GM18868 (cell line): ENCODE data around the gene FOXD1.
"Not testable (repeated sequence)": the region's sequence is repeated elsewhere in the genome, so short reads cannot be mapped to it uniquely, and the experiment has no call there.

ENCODE experiments used
- ATAC-seq: cut with Tn5 transposase; IDR thresholded peaks from one replicate; pipeline ENCODE4 v1.9.1; 2021; ENCODE audit warnings: mild to moderate bottlenecking, moderate library complexity; ENCODE audit not compliant: unreplicated experiment

Gene FOXD1

DNA sequence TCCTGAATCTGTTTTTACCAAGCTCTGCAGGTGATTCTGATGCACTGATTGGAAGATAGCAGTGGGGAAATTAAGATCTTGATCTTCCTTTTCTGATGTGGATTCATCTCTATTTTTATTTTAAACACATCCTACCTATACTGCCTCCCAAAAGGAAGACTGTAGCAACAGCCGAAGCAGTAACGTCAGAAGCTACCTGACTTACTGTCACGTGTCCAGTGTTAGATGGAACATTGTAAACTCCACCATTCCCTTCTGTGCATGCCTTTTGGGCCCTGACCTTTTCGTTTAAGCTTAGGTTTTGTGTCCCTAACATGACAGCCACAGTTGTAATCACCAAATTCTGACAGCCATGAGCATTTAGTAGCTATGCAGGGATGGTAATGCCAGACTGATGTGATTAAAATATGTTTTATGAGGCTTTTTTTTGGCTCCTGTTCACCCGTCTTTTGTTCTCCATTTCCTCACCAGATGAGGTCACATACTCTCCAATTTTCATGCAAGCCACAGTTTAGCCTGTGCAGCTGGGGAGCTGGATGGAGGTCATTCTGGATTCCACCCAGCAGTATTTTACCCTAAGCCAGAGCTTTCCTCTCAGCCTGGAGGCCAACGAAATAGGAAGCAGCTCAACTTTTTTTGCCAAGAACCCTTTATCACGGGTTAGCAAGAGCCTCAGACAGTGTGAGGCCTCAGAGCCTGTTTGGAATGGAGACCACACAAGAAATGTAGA, 15.6 kb upstream of the FOXD1 start:
- ATAC-seq: no peak

DNA sequence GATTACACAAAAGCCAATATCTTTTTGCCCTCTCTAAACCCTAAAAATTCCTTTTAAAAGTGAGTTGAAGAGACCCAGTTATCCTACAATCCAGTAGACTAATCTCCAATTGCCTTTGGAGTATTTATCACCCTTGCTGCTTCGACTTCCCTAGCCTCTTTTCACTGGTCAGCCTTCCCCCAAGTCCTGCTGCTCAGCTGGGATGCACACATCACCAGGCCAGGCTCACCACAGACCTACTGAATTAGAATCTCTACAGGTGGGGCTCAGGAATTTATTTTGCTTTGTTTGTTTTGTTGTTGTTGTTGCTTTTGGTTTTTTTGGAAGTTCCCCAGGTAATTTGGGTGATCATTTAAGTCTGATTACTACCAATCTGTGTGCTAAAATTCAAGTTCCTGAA, 11.6 kb upstream of the FOXD1 start:
- no peak for ATAC-seq

DNA sequence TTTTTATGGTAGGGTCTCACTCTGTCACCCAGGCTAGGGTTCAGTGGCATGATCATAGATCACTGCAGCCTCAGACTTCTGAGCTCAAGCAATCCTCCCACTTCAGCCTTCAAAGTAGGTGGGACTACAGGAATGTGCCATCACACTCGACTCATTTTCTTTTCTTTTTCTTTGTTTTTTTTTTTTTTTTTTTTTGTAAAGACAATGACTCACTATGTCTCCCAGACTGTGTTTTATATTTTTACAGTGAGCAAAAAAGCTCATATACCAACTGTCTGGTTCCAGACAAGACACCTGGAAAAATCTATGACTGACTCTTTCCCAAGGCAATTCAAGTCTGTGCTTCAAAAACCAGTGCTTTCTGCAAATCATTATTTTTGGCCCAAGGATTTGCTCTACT, 10.8 kb upstream of the FOXD1 start:
- ATAC-seq: no peak

DNA sequence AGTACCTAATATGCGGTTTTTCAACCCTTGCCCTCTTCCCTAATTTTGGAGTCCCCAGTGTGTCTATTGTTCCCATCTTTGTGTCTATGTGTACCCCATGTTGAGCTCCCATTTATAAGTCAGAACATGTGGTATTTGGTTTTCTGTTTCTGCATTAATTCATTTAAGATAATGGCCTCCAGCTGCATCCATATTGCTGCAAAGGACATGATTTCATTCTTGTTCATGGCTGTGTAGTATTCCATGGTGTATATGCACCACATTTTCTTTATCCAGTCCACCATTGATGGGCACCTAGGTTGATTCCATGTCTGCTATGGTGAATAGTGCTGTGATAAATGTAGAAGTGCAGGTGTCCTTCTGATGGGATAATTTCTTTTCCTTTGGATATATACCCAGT, 7.9 kb upstream of the FOXD1 start:
- ATAC-seq: not testable (repeated sequence)

DNA sequence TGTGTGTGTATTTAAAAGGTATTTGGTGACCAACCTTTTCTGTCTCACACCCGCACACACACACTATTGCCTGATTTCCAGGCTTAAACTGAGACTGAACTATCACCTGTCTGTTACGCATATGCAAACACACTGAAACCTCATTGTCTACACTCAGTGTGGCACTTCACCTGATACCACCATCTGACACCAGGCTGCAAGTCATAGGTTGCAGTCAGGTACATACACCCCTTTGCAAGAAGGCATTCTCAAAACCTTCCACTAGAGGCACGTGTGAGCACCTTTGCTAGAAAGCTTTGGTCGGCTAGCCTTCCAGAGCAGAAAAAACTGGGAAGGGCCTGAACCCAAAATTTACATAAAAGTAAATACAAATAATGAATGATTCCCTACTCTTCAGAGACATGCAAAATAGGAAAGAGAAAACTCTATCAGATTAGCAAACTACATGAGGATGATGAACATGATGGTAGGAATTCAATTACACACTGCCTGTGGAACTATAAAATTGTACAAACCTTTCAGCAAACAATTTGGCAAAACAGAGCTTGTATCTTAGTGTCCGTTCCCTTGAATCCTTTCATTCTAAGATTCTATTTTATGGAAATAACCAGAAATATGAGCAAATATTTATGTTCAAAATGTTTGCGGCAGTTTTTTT, 5.9 kb upstream of the FOXD1 start:
- ATAC-seq: no peak

DNA sequence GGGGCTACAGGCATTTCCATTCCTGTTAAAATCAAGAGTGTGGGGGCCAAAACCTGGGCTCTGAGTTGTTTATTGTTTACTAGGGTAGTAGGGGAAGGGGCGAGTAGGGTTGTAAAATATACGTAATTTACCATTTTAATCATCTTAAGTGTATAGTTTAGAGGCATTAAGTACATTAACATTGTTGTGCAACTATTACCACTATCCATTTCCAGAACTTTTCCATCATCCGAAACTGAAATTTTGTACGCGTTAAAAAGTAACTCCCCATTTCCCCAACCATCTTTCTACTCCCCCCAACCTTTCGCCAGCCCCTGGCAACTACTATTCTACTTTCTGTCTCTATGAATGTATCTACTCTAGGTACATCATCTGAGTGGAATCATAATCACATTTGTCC, 3.6 kb upstream of the FOXD1 start:
- no peak for ATAC-seq

DNA sequence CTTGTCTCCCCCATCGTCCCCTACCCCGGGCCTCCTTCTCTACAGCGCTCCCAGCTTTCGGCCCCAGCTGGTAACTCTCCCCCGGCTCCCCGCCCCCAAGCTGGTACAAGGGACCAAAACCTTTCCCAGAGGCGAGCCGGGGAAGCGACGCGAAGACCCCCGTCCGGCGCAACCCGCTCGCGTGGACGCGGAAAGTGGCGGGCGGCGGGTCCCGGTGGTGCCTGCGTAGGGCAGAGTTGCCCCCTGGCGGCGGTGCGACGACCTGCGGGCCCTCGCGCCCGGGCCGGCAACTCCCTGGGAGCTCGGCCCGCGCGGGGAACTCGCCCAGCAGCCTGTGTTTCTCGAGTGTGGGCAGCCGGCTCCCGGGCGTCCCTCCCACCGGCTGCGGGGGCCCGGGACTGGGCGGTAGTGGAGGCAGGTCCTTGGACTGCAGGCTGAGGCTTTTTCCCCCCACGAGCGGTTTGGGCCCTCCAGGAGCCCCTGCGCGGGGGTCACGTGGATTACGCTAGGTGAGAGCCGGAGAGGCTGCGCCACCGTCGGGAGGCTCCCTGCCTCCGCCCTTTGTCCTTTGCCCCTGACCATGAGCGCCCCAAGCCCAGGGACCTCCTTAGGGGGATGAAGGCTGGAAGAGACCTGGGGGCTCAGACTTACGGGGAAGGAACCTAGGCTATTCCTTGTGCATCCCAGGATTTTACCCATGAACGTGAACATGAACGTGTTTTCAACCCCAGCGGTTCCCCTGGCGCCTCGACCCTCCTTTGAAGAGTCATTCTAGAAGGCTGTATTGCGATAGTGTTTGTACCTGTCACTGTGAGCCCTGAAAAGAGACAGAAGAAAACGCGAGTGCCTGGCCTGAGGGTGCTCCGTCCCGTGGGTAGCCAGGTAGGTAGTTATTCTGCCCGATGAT, 2.9 kb upstream of the FOXD1 start:
- peak; percentile 50 for ATAC-seq

DNA sequence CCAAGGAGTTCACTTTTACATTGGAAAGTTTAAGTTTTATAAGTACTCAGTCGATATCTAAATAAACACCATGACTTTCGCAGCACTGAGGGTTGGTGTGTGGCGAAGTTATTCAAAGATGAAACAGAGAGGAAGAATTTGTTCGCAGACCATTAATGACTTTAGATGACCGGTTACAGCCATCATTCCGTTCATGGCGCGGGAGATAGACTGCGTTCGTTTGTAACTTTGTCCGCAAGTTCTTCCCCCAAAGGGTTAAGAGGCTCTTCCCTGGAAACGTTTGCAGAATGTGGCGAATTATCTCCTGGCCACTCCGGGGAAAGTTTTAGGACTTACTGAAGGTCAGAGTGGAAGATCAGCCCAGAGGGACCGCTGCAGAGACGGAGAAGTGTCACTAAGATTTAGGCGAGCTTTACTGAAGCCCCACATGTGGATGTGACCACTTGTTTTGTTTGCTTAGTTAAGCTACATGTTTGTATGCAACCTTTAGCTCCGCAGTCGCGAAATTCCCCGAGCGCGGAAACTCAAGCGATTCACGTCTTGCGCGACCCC, 2.2 kb upstream of the FOXD1 start:
- no peak for ATAC-seq

DNA sequence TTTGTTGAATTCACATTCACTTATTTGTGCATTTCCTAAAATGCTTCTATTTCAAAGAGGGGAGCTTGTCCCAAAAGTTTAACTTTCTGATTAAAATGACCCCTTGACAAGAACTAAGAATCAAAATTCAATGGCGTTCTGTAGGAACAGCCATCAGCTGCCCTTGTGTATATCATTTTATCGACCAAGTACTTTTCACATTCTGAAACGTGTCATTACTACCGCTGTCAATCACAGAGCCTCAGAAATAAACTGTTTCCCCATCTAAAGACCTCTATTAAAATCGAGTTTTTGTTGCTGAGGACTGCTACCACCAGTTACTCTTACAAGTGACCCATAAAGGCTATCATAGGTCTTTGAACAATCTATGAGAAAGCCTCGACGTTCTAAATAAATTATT, 1.6 kb upstream of the FOXD1 start:
- ATAC-seq: no peak

DNA sequence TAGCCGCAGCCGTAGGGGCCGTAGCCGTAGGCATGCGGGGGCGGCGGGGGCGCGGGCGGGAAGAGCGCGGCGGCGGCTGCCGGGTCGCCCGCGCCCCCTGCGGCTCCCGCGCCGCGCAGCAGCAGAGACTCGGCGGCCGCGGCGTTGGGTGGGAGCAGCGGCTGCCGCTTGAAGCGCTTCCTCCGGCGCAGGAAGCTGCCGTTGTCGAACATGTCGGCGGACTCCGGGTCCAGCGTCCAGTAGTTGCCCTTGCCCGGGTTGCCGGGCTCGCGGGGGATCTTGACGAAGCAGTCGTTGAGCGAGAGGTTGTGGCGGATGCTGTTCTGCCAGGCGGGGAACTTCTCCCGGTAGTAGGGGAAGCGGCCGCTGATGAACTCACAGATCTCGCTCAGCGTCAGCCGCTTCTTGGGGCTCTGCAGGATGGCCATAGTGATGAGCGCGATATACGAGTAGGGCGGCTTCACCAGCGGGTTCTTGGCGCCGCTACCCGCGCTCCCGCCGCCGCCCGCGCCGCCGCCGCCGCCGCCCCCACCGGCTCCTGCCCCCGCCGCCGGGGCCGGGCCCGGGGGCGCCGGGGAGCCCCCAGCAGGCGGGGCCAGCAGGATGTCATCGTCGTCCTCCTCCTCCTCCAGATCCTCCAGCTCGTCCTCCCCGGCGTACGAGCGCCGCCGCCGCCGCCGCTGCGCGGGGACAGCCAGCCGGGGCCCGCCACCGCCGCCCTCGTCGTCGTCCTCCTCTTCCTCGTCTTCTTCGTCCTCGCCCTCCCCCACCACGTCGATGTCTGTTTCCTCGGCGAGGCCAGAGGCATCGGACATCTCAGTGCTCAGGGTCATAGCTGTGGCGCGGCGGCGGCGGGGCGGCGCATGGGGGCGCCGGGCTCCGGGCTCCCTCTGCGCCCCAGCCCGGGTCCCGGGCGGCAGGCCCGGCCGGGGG, 781 bp downstream of the FOXD1 start:
- ATAC-seq: no peak

DNA sequence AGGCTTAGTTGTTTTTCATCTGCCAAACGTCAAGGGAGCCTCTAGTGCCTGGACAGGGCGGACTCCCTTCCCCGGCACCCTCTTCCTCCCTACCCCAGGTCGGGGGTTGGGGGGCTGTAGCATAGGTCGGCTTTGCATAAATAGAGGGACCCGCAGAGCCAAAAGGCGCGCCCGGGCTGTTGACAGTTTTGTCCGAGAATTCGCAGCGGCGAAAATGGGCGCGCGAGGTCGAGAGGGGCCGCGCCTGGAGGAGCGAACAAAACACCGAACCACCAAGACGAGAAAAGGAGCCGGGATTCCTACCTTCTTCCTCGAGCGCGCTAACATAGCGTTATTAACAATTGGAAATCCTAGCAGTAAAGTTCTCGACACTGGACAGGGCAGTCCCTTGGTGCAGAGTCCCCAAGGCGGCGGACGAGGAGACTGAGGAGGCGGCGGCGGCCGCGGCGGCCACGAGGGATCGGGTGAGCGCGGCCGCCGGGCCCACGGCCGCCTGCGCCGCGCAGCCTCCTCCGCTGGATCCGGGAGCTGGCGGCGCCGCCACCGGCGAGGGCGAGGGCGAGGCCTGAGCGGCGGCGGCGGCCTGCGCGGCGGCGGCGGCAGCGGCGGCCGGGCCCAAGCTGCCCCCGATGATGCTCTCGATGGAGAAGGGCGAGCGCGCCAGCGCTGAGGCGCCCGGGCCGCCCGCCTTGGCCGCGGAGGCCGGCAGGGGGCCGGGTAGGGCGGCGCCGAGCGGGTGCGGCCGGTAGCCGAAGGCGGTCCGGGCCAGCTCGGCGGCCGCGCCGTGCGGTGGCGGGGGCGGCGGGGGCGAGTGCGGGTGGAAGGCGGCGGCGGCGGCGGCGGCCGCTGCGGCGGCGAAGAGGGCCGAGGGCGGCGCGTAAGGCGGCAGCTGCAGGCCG, 1.7 kb downstream of the FOXD1 start:
- ATAC-seq: no peak

DNA sequence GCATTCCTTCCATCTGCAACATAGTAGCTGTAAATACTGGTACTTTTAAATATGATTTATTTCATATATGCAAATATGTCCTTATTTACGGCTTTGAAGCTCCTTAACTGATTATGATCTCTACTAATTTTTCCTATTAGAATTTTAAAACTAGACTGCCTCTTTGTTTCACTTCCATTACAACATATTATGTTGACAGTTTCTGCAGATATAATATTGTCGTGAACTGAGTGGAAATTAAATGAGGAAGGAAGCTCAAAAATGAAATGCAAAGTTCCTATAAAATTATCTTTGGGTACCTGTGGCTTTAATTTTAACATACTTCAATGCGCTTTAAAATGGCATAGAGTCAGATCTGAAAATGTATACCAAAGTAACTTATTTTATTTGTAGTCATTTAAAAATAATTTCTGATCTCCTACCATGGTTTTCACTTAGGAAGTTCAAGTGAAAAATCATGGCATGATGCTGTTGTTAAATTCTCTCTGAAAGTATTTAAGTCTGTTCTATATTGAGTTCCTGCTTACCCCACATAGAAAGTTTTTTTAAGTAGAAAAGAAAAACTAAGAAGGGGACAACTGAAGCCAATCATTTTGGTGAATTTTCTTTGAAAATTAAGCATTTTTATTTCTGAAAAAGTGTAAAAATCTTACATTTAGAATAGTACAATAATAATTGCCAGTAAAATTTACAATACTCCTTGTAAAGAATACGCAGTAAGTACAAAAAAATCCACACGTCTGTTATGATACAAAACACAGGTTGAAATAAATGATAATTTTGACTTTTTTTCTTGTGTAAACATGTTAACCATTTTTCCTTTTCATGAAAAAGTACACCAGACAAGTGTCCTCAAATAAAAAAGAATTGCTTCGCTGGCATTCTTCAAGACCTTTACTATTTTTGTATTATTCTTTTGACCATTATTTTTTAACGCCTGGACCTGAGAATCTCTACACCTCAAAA, 2.6 kb downstream of the FOXD1 start:
- ATAC-seq: no peak

DNA sequence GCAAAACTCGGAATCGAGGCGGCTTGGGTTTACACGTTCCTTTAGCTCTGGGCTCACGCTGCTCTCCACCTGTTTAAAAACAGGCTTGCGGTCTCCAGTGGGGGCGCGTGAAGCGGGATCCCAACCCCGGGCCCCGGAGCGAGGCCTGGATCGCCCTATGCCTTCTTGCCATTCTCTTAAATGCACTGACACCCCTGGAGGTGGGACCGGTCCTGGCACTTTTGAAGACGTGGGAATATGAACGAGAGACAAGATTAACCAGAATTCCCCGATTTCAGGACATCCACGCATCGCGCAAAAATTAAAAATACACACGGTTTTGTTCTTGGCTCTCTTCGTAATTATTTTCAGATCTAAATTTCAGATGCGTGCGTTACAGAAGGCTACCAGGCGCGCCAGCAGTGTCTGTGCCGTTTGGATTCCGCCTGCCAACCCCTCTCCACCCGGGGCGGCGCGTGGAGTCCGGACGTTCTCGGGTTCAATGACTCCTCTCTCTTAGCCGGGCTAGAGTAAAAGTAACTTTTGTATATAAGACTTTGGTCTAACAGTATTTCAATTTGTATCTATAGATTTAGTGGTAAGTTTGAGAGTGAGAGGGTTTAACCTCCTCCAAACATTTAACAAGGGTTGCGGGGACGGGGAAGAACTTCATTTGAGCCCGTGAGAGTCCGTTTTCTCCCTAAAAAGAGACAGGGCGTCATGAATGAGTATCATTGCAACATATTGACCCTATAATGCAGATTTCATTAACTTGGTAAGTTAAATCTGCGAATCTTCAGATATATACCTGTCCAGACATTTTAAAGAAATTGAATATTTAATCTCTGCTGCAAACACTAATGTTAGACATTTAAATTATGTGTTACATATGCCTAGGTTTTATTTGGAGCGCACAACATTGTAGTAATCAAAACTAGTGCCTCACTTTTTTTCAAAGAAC, 3.8 kb downstream of the FOXD1 start:
- no peak for ATAC-seq

DNA sequence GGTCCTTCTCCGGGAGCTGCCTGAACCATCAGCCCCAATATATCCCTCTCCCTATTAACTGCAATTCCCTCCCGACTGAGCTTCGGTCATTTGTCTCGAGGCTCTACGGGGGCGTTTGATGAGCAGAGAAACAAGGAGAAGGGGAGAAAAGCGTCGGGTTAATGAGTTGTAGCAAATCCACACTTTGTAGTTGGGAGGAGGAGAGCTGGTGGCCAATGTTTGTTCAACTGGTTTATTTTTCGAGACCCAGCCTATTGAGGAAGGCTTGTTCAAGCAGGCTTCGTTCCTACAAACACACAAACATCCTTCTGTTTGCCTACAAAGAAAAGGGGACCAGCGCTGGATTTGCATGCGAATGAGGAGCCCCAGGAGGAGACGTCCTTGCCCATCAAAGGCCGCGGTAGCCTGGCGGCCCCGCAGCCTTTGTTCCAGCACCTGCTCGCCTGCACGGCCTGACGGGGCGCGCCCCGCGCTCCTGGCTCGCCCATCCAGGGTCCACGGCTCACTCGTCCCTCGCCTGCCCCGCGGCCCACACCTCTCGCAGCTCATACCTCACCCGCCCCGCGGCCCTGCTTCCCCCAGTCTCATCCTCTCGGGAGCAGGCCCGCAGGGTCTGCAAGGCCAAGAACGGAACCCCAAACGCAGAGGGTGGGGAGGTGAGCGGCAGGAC, 4.6 kb downstream of the FOXD1 start:
- no peak for ATAC-seq

DNA sequence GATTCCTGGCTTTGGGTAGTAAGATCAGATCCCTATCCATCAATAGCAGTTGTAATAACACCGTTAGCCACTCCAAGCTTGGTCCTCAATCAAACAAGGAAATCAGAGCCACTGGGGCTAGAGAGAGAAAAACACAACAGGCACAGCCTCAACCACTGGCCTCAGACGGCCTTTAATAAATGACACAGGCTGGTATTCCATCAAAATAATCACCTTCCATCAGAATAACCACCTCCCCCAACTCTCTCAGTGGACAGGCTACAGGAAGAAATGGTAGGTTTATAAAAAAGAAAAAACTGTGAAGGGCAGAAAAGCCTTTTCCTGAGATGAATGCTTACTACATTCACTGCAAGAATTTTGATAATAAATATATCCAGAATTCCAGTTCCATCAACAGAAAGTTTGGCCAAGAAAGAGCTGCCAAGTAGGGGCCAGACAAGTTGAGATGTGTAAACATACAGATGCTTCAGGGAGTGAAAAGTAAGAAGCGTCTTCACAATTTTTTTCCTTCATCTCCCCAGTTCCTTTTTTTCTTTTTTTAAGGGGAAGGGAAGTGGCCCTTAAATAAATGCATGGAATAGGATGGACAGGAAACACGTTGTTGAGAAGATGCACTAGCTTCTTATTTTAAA, 5.5 kb downstream of the FOXD1 start:
- ATAC-seq: no peak

DNA sequence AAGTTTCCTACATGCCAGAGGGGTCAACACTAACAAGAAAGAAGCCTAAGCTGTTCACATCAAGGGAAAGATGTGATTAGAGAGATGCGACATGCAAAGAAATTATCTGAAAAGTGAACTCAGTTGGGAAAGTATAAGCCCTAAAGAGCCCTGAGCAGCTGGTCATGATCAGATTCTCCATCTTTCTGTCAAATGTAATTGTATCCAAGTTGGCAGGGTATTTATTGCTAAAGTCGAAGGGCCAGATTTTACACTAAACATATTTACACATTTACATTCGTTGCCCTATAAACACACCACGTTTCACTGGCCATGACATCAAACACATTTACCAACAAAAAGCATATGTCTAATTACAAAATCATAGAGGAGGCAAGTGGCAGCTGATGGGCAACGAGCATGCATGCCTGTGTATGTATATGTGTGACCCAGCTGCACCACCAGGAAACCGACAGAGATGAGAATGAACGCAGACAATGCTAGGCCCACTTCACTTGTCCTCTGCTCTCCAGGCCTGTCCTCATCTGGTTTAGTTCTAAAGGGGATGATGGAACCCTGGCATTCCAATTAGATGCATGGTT, 6.3 kb downstream of the FOXD1 start:
- ATAC-seq: no peak
